Measurements from ENCODE around the gene DTX4.
A peak's percentile ranks its signal among the peaks of the same experiment; 100 is the strongest.

The DTX4 gene

DNA sequence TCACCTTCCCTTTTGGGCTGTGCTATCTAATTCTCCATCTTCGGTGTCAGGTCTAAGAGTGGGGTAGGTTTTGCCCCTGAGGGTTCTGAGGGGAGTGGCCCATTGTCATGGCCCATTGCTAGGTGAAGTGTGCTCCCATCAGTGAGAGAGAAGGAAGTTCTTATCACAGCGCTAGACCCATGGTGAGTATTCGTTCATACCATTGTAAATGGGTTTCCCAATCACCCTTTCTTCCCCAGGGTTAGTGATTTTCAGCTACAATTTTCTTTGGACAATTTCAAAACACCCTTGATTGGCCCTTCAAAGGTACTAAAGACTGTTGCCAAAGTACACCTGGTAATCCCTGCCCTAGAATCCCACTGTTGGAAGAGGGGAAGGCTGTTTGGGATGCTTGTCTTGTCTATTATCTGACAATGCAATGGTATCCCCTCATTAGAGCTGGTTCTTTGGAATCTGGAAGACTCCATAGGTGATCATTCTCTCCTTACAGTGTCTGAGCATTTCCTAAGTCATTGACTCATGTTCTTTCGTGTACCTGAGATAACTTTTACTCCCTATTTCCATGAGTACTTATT, 20.6 kb downstream of the DTX4 start:
- DNase-seq: no peak

DNA sequence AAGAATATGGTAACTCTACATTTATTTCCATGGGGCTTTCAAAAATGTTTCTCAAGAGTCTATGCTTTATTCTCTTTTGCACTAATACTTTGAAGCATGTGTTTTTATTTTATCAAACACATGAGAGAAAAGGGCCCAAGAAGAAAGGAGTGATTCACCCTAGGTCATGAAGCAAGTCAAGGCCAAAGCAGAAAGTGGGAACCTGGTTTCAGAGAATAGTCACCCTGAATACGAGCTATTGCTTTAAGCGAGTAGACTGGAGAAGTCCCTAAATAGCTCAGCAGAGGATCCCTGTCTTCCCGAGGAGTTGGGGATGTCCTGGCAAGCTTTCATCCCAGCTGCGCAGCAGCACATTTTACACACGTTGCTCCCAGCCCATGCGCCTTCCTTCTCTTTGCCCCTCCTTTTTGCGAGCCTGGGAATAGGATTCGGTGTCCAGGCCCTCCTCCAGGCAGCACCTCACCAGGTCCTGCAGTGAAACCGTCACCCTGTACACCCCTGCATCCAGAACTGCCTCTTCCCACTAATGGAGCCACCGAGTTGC, 21.7 kb downstream of the DTX4 start:
- DNase-seq: no peak

DNA sequence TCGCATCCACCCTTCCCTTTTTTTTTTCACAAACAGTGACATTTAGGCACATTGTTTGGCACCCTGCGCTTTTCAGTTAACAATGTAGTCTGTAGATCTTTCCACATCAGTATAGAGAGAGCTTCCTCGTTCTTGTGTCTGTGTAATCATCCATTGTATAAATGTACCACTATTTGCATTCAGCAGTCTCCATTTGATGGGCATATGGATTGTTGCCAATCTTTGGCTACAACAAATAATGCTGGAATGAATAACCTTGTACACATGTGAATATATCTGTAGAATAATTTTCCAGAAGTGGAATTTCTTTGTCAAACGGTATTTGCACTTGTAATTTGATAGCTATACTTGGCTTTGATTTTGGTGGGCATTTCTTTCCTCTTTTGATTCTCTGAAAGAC, 23.7 kb downstream of the DTX4 start:
- no peak for DNase-seq

GRCh38 chr11:59196777-59197176, 24.8 kb downstream of the DTX4 start:
- DNase-seq: no peak

GRCh38 chr11:59197991-59198390, 26.1 kb downstream of the DTX4 start:
- DNase-seq: no peak

DNA sequence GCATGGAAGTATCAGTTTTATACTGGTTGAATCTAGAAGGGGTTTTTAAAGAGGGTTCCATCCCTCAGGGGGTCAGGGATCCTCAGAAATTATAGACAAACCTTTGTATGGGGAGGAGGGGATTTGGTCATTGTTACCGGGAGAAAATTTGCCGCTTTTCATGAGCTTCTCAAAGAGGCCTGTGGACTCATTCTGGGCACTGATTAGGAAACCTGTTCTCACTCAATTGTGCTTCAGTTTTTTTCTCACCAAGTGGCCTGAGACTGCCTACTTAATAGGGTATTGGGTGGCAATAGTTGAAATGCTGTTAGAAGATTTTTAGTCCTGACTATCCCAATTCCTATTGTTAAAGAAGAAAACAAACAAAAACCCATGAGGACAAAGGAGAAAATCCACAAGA, 26.8 kb downstream of the DTX4 start:
- no peak for DNase-seq

DNA sequence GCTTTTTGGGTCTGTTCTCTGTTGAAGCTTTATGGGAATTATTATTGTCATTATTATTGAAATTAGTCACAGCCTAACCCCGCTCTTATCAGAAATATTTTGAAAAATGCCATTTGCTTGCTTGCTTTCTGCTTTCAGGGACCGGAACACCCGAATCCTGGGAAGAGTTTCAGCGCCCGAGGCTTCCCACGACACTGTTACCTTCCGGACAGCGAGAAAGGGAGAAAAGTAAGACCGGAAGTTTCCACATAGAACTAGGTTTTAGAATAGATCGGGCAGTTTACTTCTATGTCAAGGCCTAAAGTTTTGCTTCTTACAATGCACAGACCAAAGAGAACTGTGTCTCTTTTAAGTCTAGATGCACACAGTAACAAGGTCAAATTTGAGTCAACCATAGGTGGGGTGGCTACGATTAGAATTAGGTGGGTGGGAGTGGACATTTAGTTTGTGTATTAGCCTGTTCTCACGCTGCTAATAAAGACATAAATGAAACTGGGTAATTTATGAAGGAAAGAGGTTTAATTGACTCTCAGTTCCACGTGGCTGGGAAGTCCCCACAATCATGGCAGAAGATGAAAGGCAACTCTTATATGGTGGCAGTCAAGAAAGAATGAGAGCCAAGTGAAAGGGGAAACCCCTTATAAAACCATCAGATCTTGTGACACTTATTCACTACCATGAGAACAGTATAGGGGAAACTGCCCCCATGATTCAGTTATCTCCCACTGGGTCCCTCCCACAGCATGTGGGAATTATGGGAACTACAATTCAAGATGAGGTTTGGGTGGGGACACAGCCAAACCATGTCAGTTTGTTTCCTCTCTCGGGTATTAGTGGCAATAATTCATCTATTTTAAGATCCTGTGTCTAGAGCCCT, 27.9 kb downstream of the DTX4 start:
- DNase-seq: peak; percentile 42

DNA sequence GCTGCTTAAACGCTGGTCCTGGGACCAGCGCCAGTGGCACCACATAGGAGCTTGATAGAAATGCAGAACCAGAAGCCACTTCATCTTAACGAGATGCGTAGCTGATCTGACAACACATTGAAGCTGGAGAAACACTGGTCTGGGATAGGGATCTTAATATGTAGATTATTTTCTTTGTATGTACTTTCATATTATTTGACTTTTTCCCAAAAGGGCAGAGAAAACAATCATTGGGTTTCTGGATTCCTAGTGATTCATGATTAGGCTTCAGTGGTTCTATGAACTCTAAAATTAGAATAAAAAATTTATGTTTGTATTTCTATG, 28.5 kb downstream of the DTX4 start:
- no peak for DNase-seq

GRCh38 chr11:59201353-59201752, 29.4 kb downstream of the DTX4 start:
- no peak for DNase-seq

GRCh38 chr11:59204746-59205145, 32.8 kb downstream of the DTX4 start:
- no peak for DNase-seq

DNA sequence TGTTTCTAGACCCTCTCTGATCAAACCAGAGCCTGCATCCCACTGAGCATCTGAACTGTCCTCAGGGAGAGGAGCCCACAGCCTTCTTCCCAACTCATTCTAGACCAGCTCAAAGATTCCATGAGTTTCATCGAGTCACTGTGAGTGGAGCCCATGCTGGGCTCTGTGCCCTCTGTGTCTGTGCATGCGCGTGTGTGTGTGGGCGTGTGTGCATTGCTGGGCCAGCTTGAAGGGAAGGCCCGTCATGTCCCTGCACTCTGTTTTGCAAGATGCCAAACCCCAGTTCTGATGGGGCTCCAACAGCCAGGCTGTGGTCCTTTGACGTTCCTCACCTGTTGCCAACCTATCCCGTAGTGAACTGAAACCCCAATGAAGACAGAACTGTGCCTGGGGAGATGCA, 33.7 kb downstream of the DTX4 start:
- no peak for DNase-seq

DNA sequence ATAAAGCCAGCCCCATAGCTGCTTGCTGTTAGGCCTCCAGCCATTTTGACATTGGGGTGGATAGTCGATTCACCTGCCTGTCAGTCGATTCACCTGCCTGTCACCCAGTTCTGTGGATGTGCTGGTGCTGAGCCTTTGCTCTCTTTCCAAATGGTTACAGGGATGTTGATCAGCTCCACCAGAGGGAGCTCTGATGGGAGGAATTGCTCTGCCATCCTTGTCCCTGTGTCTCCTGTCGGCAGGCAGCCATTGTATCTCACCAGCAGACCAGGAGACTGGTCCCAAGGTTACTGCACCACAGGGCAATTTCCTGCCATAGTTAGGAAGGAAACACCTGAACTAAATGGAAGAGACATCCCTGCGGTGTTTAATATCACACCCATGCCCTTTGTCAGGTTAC, 34.7 kb downstream of the DTX4 start:
- peak; percentile 6 for DNase-seq

DNA sequence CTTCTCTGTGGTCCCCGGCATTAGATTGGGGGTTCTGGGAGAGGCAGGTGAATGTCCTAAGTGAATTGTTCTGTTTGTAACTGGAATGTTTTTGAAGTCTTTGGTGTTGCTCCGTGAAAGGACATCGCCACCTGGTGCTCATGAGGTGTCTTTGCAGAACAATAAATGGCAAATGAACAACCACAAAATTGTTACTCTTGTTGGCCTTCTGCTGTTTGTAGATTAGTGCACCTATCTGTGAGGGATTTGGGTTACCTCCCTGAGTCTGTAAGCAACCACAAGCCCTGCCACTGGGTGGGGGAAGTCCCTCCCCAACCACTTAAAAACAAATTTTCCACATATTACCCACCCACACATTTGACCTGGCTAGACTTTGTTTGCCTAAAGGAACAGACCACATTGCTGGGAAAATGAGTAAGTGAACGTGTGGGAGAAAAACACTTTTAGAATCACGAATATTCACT, 36.1 kb downstream of the DTX4 start:
- peak; percentile 51 for DNase-seq

DNA sequence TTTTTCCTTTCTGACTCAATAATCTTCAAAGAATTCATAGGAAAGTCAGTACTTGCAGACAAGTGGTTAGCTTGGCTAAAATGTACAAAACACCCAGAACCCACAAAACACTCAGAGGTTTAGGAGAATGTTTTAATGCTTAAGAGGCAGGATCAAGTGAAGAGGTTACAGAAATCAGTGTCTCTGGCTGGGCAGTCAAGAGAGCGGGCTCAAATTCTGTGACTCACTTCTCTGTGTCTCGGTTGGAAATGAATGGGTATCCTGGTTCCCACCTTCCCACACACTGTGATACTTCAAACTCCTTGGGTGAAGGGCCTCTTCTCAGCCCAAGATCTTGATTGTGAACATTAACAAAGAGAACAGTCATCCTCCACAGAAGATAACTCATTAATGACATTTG, 37.0 kb downstream of the DTX4 start:
- peak; percentile 5 for DNase-seq

- no peak for DNase-seq
These were observed 40.3 kb downstream of the DTX4 start for GRCh38 chr11:59212222-59212621.

GRCh38 chr11:59212744-59213631, 41.1 kb downstream of the DTX4 start, which contains the start of gene MPEG1:
Gene MPEG1, minus strand, starts transcription at chr11:59212927. Its CDS starts 62 bp downstream, at chr11:59212865.
- DNase-seq: no peak

DNA sequence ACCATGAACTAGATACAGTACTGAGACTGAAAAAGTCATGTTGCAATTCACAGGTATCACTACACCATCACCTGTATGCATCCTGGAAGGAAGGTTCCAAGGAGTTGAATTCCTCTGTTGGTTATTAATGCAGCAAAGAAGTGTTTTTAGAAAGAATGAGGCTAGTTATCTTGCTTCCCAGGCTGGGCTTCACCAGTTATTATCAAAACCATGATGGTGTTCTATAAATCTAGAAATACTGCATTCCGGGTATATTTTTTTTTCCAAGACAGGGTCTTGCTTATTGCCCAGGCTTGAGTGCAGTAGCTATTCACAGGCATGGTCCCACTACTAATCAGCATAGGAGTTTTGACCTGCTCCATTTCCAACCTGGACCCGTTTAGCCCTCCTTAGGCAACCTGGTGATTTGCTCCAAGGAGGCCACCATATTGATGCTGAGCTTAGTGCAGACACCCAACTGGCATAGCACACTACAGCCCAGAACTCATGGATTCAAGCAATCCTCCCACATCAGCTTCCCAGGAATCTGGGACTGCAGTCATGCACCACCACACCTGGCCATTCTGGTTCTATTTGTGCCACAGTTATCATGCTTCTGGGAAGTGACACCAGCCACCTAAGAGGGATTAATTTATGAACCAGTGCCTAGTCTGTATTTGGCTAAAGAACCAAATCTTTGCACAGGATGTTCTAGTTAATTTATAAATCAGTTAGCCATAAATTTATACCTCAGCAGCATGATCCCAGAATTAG, 42.4 kb downstream of the DTX4 start:
- no peak for DNase-seq

DNA sequence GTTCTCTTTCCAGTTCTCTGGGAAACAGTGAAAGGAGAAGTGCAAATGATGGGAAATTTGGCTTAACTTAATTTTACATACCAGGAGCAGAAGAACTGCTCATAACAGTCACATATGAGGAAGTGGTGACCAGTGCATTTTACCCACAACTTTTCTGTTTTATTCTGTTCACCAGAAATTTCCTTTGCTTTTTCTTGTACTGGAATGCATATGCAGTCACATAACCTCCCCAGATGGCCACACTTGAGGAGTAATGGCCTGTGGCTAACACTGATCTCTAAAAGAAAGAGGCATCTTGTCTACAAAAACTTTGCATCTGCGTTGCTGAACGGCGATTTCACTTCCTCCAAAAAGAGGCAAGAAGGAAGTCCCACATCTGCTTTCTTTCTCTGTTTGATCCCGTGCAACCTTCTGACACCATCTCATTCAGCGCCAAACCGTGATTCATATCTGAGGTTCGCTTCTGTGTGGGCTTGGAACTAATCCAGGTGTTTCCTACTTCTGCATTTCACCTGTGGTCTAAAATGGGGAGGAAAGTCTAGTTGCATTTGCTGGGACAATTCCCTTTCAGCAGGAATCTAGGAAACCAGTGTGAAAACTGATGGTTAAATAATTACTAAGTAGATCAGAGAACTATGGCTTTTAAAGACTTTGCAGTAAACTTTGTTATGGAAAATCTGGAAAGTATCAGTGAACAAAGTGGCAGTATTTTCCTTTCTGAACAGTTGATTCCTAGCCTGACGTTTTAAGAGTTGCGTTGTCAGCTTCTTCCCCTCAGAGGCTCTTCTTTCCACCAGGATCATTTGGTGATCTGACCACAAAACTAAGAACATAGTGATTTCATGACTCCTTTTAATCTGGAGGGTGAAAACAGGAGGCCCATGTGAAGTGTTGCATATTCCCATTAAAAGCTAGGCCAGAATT, 45.0 kb downstream of the DTX4 start:
- DNase-seq: peak; percentile 23

- no peak for DNase-seq
These were observed 46.4 kb downstream of the DTX4 start for GRCh38 chr11:59218319-59218718.

GRCh38 chr11:59218893-59219292, 47.0 kb downstream of the DTX4 start:
- no peak for DNase-seq

DNA sequence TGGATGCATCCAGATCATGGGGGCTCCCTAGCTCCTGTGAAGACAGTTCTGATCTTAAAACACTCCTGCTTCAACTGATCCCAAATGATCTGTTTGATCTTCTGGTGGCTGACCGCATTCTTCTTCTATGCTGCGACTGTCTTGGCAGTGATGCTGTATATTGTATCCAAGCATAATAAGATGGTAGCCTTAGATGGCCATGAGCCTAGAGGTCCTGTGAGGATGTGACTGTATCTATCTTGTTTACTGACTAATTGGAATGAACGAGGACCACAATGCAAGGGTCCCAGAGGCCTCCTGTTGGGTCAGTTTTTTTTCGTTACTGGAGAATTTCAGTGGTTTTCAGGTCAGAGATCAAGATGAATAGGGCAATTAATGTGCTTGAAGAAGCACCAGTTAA, 47.9 kb downstream of the DTX4 start:
- DNase-seq: no peak
